A549 treated with Mapracorat at 1 μM for 4 hours (cell line): Measurements from ENCODE around the gene FGF4. TPM values are rescaled to one million over a fixed set of nuclear protein-coding genes. Genes with fewer than 3 reads are reported as not detected.

Experiments
- total RNA-seq: library from RNA; stranded (reverse); fragments of 200-300 nt; extraction: Qiagen RNA extraction; gene quantifications from 5 replicates; pipeline ENCODE4 v1.2.3, GENCODE V29; 2022

FGF4 gene, protein sequence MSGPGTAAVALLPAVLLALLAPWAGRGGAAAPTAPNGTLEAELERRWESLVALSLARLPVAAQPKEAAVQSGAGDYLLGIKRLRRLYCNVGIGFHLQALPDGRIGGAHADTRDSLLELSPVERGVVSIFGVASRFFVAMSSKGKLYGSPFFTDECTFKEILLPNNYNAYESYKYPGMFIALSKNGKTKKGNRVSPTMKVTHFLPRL
- total RNA-seq: not detected in 5 replicates

DNA sequence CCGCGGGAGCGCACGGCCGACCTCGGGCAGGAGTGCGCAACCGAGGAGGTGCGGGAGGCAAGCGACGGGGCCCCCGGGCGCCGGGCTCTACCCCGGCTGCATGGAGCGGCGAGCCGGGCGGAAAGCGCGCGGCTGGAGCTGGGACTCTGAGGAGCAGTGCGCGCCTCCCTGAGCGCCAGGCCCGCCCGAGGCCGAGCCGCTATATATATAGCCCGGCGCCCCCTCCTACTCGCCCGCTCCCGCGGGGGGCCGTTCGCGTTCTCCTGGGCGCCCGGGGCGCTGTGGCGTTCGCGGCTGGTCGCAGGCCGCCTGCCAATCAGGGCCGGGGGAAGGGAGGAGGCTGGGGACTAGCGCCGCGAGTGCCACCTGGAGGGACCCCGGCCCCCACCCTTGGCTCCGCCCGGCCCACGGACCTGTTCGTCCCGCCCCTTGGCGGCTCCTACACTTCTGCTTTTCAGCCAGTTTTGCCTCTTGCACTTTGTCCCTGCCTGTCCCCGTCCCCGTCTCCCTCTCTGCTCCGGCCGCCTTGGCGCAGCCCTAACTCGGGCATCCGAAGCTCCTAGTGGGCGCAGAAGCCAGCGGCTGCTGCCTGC lies at the start of gene FGF4:
TSS of gene FGF4 (minus strand) at position 179 of the 593 bp plus-strand sequence. CDS start 257 bp downstream, outside the sequence.

GRCh38 chr11:69818603-69819441 lies 43.7 kb upstream of the FGF4 start, which contains the start of gene FGF3:
Gene FGF3 (minus strand): TSS chr11:69819416. CDS start chr11:69818933, 483 bp downstream.

Other genes with a start within 250 kb of the FGF4 start
- gene CCND1, start 134.2 kb downstream of the FGF4 start, total RNA-seq: 156 to 249 TPM (median 201 TPM) in 5 replicates
- 30.3 to 38.3 TPM (median 34.3 TPM) in 5 replicates for gene LTO1, start 100.0 kb downstream of the FGF4 start, total RNA-seq
- gene FGF19, start 71.3 kb downstream of the FGF4 start, total RNA-seq: 0.05 to 0.12 TPM (median 0.08 TPM) in 4 of 5 replicates, not detected in the other
- not detected in 5 replicates for gene FGF3, start 44.1 kb upstream of the FGF4 start, total RNA-seq